Measurements from ENCODE around the gene ITGA3.

Gene ITGA3

GRCh38 chr17:50072130-50072529, 16.2 kb downstream of the ITGA3 start:
- no peak for DNase-seq (ENCODE audit: low spot score)

GRCh38 chr17:50072925-50073324, 17.0 kb downstream of the ITGA3 start:
- DNase-seq (ENCODE audit: low spot score), result no peak

GRCh38 chr17:50074227-50074626, 18.3 kb downstream of the ITGA3 start:
- DNase-seq (ENCODE audit: low spot score), result no peak

- DNase-seq (ENCODE audit: low spot score), result no peak
These were observed 19.6 kb downstream of the ITGA3 start for GRCh38 chr17:50075446-50076032.

GRCh38 chr17:50076221-50076590, 20.3 kb downstream of the ITGA3 start:
- DNase-seq (ENCODE audit: low spot score), result no peak

GRCh38 chr17:50076591-50077235, 20.8 kb downstream of the ITGA3 start:
- no peak for DNase-seq (ENCODE audit: low spot score)

GRCh38 chr17:50078430-50078829, 22.5 kb downstream of the ITGA3 start:
- no peak for DNase-seq (ENCODE audit: low spot score)

GRCh38 chr17:50079334-50080095, 23.6 kb downstream of the ITGA3 start:
- no peak for DNase-seq (ENCODE audit: low spot score)

GRCh38 chr17:50080096-50080480, 24.2 kb downstream of the ITGA3 start:
- no peak for DNase-seq (ENCODE audit: low spot score)

GRCh38 chr17:50080827-50081226, 24.9 kb downstream of the ITGA3 start:
- DNase-seq (ENCODE audit: low spot score), result no peak

- DNase-seq (ENCODE audit: low spot score), result no peak
These were observed 25.8 kb downstream of the ITGA3 start for GRCh38 chr17:50081757-50082156.

- peak; percentile 51 for DNase-seq (ENCODE audit: low spot score)
These were observed 31.5 kb downstream of the ITGA3 start for GRCh38 chr17:50087246-50087911.

GRCh38 chr17:50087912-50088405, 32.0 kb downstream of the ITGA3 start:
- DNase-seq (ENCODE audit: low spot score), result no peak

- DNase-seq (ENCODE audit: low spot score), result no peak
These were observed 33.3 kb downstream of the ITGA3 start for GRCh38 chr17:50088952-50089825.

- DNase-seq (ENCODE audit: low spot score), result no peak
These were observed 34.2 kb downstream of the ITGA3 start for GRCh38 chr17:50090071-50090470.

- DNase-seq (ENCODE audit: low spot score), result no peak
These were observed 35.3 kb downstream of the ITGA3 start for GRCh38 chr17:50090971-50091917.

GRCh38 chr17:50091918-50092285, 36.0 kb downstream of the ITGA3 start:
- no peak for DNase-seq (ENCODE audit: low spot score)

GRCh38 chr17:50093246-50093645, 37.3 kb downstream of the ITGA3 start:
- DNase-seq (ENCODE audit: low spot score), result no peak

GRCh38 chr17:50093807-50094206, 37.9 kb downstream of the ITGA3 start:
- DNase-seq (ENCODE audit: low spot score), result no peak

GRCh38 chr17:50094243-50094752, 38.4 kb downstream of the ITGA3 start:
- peak; percentile 81 for DNase-seq (ENCODE audit: low spot score)
